WTC11 (cell line): ENCODE data around the gene NPR3. TPM values are rescaled to one million over a fixed set of nuclear protein-coding genes. Genes with fewer than 3 reads are reported as not detected.

Experiments
- ATAC-seq: fragments of 200-7000 bp; cut with Tn5 transposase; 2 replicates; pipeline ENCODE4 v1.10.0; 2021; ENCODE audit warnings: mild to moderate bottlenecking, moderate library complexity
- CTCF ChIA-PET: fragments of 300-600 bp; sonication (Branson Sonifier 250); formaldehyde crosslinking; loops from one replicate; lab custom pipeline; 2021; ENCODE audit warnings: antibody characterized with exemption; lab: Charles Lee
- POLR2A ChIA-PET: fragments of 350-600 bp; sonication (Branson Sonifier 250); formaldehyde crosslinking; loops from one replicate; lab custom pipeline; 2021; ENCODE audit warnings: antibody characterized with exemption; lab: Charles Lee
- DNase-seq: peaks from one replicate; pipeline ENCODE4 v3.0.0; 2021; ENCODE audit warnings: low spot score
- H3K27ac Mint-ChIP-seq: 2 replicates; pipeline ENCODE4 v1.8.0; 2021; ENCODE audit warnings: mixed read lengths
- H3K27me3 Mint-ChIP-seq: 2 replicates; pipeline ENCODE4 v1.8.0; 2021; ENCODE audit warnings: low read depth, mild to moderate bottlenecking, moderate library complexity, mixed read lengths
- H3K36me3 Mint-ChIP-seq: 2 replicates; pipeline ENCODE4 v1.8.0; 2021; ENCODE audit warnings: mixed read lengths
- H3K4me1 Mint-ChIP-seq: 2 replicates; pipeline ENCODE4 v1.8.0; 2022; ENCODE audit warnings: mixed read lengths
- H3K4me3 Mint-ChIP-seq: 2 replicates; pipeline ENCODE4 v1.8.0; 2021; ENCODE audit warnings: mild to moderate bottlenecking, moderate library complexity, mixed read lengths
- H3K9me3 Mint-ChIP-seq: 2 replicates; pipeline ENCODE4 v1.8.0; 2021; ENCODE audit warnings: mixed read lengths
- ATF1 ChIP-seq: sonication (generic); formaldehyde crosslinking; IDR thresholded peaks from 2 replicates; pipeline ENCODE4 v1.8.1; 2023; ENCODE audit warnings: mild to moderate bottlenecking, moderate library complexity, missing genetic modification reagents
- ELF4 ChIP-seq: sonication (generic); formaldehyde crosslinking; IDR thresholded peaks from 2 replicates; pipeline ENCODE4 v1.8.1; 2022; ENCODE audit warnings: low read depth, mild to moderate bottlenecking, moderate library complexity, missing genetic modification reagents
- ETV6 ChIP-seq: sonication (generic); formaldehyde crosslinking; IDR thresholded peaks from 2 replicates; pipeline ENCODE4 v1.8.1; 2022; ENCODE audit warnings: mild to moderate bottlenecking, missing genetic modification reagents
- HMGA2 ChIP-seq: fragments of 250-450 bp; sonication (Bioruptor Pico); IDR thresholded peaks from 2 replicates; pipeline ENCODE4 v1.4.0; 2021; ENCODE audit warnings: mild to moderate bottlenecking, moderate library complexity
- JAZF1 ChIP-seq: fragments of 250-450 bp; sonication (Bioruptor Pico); IDR thresholded peaks from 2 replicates; pipeline ENCODE4 v1.9.0; 2021; ENCODE audit warnings: moderate library complexity, mild to moderate bottlenecking, inconsistent platforms
- MXD4 ChIP-seq: fragments of 250-450 bp; sonication (Bioruptor Pico); IDR thresholded peaks from 2 replicates; pipeline ENCODE4 v1.8.0; 2021; ENCODE audit warnings: mild to moderate bottlenecking, moderate library complexity, borderline replicate concordance
- MYBL2 ChIP-seq: sonication (generic); formaldehyde crosslinking; IDR thresholded peaks from 2 replicates; pipeline ENCODE4 v1.8.1; 2023; ENCODE audit warnings: mild to moderate bottlenecking, moderate library complexity, missing genetic modification reagents
- NFATC4 ChIP-seq: fragments of 250-450 bp; sonication (Bioruptor Pico); IDR thresholded peaks from 2 replicates; pipeline ENCODE4 v1.9.0; 2021; ENCODE audit warnings: mild to moderate bottlenecking
- NR3C1 ChIP-seq: sonication (generic); formaldehyde crosslinking; conservative IDR thresholded peaks from 2 replicates; pipeline ENCODE4 v1.8.1; 2023; ENCODE audit warnings: low read depth, mild to moderate bottlenecking, missing genetic modification reagents
- PRRX2 ChIP-seq: fragments of 250-450 bp; sonication (Bioruptor Pico); IDR thresholded peaks from 2 replicates; pipeline ENCODE4 v1.8.0; 2021; ENCODE audit warnings: mild to moderate bottlenecking
- SMAD4 ChIP-seq: sonication (generic); formaldehyde crosslinking; IDR thresholded peaks from 2 replicates; pipeline ENCODE4 v1.8.0; 2022; ENCODE audit warnings: mild to moderate bottlenecking, missing genetic modification reagents
- SOX15 ChIP-seq: fragments of 250-450 bp; sonication (Bioruptor Pico); IDR thresholded peaks from 2 replicates; pipeline ENCODE4 v1.9.0; 2021; ENCODE audit warnings: mild to moderate bottlenecking
- SP1 ChIP-seq: sonication (generic); formaldehyde crosslinking; conservative IDR thresholded peaks from 2 replicates; pipeline ENCODE4 v1.8.1; 2022; ENCODE audit warnings: missing genetic modification reagents
- ZNF671 ChIP-seq: fragments of 250-450 bp; sonication (Bioruptor Pico); IDR thresholded peaks from 2 replicates; pipeline ENCODE4 v1.8.0; 2021; ENCODE audit warnings: mild to moderate bottlenecking
- total RNA-seq: library from RNA; stranded (reverse); gene quantifications from 3 replicates; pipeline ENCODE4 v1.2.3, GENCODE V29; 2021
- TF ChIP-seq, protein P1 (sequence below): fragments of 250-450 bp; sonication (Bioruptor Pico); IDR thresholded peaks from 2 replicates; pipeline ENCODE4 v1.8.0; 2021; ENCODE audit warnings: mild to moderate bottlenecking
- TF ChIP-seq, protein P2 (sequence below): fragments of 250-450 bp; sonication (Bioruptor Pico); conservative IDR thresholded peaks from 2 replicates; pipeline ENCODE4 v1.9.0; 2021; ENCODE audit warnings: mild to moderate bottlenecking
- TF ChIP-seq, protein P3 (sequence below): sonication (generic); formaldehyde crosslinking; IDR thresholded peaks from 2 replicates; pipeline ENCODE4 v1.8.0; 2022; ENCODE audit warnings: mild to moderate bottlenecking, missing genetic modification reagents
- TF ChIP-seq, protein P4 (sequence below): fragments of 250-450 bp; sonication (Bioruptor Pico); IDR thresholded peaks from 2 replicates; pipeline ENCODE4 v1.9.0; 2021; ENCODE audit warnings: mild to moderate bottlenecking, borderline replicate concordance
- TF ChIP-seq, protein P5 (sequence below): sonication (generic); formaldehyde crosslinking; IDR thresholded peaks from 2 replicates; pipeline ENCODE4 v1.8.1; 2023; ENCODE audit warnings: mild to moderate bottlenecking, missing genetic modification reagents, moderate library complexity
- TF ChIP-seq, protein P6 (sequence below): sonication (generic); formaldehyde crosslinking; IDR thresholded peaks from 2 replicates; pipeline ENCODE4 v1.8.0; 2023; ENCODE audit warnings: missing genetic modification reagents
- TF ChIP-seq, protein P7 (sequence below): sonication (generic); formaldehyde crosslinking; IDR thresholded peaks from 2 replicates; pipeline ENCODE4 v1.8.1; 2022; ENCODE audit warnings: low read depth, mild to moderate bottlenecking, moderate library complexity, missing genetic modification reagents, borderline replicate concordance

NPR3 gene
- total RNA-seq, 1 experiment from 2014 or later, result 0.09 TPM

DNA sequence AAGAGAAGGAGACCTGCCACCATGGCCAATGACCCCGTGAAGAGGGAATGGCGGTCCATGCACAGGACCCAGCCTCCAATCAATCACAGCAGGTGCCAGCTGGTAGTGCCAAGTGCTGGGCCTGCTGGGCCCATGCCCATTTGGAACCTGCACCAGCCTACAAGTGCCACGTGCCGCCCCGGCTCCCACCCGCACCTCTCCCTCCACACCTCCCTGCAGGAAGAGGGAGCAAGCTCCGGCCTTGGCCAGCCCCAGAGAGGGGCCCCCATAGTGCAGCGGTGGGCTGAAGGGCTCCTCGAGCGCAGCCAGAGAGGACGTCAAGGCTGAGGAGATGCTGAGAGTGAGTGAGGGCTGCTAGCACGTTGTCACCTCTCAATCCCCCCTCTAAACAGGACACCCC lies 37.8 kb upstream of the NPR3 start:
- TF ChIP-seq ZNF671 (CRISPR knock-in tag), result no peak
- TF ChIP-seq, all 79 proteins: peak for 0
- Mint-ChIP-seq H3K36me3 (peaks cover 24% of the 10 kb centered on the region), H3K9me3 (peaks cover 67% of the 10 kb centered on the region), H3K27me3 (peaks cover 3% of the 10 kb centered on the region; the same call in 1 of the 2 replicates), H3K4me1 (peaks cover 16% of the 10 kb centered on the region), H3K27ac (no peak overlapping the region), H3K4me3 (no peak overlapping the region)
- POLR2A ChIA-PET, result no interaction called here
- CTCF ChIA-PET, result no interaction called here
- ATAC-seq, result no peak
- no peak for DNase-seq

DNA sequence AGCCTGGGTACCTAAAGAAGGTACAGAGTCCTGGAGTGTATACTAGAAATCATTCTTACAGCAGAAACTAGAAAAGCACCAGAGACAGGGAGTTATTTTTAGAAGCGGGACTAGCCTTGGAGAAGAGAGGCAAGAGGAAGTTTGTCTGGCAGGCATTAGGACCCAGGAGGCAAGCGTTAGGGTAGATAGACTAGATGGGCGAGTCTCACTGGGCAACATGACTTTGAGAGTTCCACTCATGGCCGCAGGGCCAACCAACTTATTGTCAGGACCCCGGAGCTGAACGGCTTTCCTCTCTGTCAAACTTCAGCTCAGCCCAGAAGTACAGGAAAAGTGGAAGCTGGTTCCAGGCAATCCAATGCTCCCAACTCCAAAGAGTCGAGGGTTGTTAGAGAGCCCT lies 34.1 kb upstream of the NPR3 start:
- Mint-ChIP-seq H3K27me3 (no peaks in the 10 kb centered on the region; the same call in 1 of the 2 replicates), H3K4me1 (peaks cover 25% of the 10 kb centered on the region), H3K36me3 (peaks cover 14% of the 10 kb centered on the region), H3K4me3 (no peak overlapping the region)
- CTCF ChIA-PET, result no interaction called here
- no peak for ATAC-seq
- TF ChIP-seq, protein P1, sequence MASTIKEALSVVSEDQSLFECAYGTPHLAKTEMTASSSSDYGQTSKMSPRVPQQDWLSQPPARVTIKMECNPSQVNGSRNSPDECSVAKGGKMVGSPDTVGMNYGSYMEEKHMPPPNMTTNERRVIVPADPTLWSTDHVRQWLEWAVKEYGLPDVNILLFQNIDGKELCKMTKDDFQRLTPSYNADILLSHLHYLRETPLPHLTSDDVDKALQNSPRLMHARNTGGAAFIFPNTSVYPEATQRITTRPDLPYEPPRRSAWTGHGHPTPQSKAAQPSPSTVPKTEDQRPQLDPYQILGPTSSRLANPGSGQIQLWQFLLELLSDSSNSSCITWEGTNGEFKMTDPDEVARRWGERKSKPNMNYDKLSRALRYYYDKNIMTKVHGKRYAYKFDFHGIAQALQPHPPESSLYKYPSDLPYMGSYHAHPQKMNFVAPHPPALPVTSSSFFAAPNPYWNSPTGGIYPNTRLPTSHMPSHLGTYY (CRISPR knock-in tag), result no peak
- TF ChIP-seq MXD4 (CRISPR knock-in tag) (no peak), ATF1 (no peak), MYBL2 (CRISPR knock-in tag) (no peak), PRRX2 (CRISPR knock-in tag) (no peak)
- TF ChIP-seq, all 79 proteins: peak for 0
- Mint-ChIP-seq H3K27ac (no peak overlapping the region), H3K9me3 (peaks cover 64% of the 10 kb centered on the region)
- no peak for DNase-seq
- POLR2A ChIA-PET, result no interaction called here

DNA sequence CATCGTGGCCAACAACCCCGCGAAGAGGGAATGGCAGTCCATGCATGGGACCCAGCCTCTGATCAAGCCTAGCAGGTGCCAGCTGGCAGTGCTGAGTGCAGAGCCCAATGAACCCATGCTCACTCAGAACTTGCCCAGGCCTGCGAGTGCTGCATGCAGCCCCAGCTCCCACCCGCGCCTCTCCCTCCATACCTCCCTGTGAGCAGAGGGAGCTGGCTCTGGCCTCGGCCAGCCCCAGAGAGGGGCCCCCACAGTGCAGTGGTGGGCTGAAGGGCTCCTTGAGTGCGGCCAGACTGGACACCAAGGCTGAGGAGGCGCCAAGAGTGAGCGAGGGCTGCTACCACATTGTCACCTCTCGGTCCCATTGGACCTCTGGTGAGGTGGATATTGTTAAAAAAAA lies 32.6 kb upstream of the NPR3 start:
- H3K27me3 Mint-ChIP-seq, result peaks cover under 1% of the 10 kb centered on the region; the same call in 1 of the 2 replicates
- no peak overlapping the region for H3K4me3 Mint-ChIP-seq
- POLR2A ChIA-PET, result no interaction called here
- H3K9me3 Mint-ChIP-seq, result peaks cover 59% of the 10 kb centered on the region
- DNase-seq, result no peak
- ATAC-seq, result no peak
- peaks cover 25% of the 10 kb centered on the region for H3K4me1 Mint-ChIP-seq
- H3K27ac Mint-ChIP-seq, result no peak overlapping the region
- H3K36me3 Mint-ChIP-seq, result peaks cover 5% of the 10 kb centered on the region
- CTCF ChIA-PET, result no interaction called here
- TF ChIP-seq NFATC4 (CRISPR knock-in tag) (no peak), ELF4 (CRISPR knock-in tag) (no peak), SOX15 (CRISPR knock-in tag) (no peak), SMAD4 (CRISPR knock-in tag) (no peak), ETV6 (CRISPR knock-in tag) (no peak), SP1 (CRISPR knock-in tag) (no peak), PRRX2 (CRISPR knock-in tag) (no peak), JAZF1 (no peak), NR3C1 (CRISPR knock-in tag) (no peak), HMGA2 (CRISPR knock-in tag) (no peak)
- TF ChIP-seq, protein P2, sequence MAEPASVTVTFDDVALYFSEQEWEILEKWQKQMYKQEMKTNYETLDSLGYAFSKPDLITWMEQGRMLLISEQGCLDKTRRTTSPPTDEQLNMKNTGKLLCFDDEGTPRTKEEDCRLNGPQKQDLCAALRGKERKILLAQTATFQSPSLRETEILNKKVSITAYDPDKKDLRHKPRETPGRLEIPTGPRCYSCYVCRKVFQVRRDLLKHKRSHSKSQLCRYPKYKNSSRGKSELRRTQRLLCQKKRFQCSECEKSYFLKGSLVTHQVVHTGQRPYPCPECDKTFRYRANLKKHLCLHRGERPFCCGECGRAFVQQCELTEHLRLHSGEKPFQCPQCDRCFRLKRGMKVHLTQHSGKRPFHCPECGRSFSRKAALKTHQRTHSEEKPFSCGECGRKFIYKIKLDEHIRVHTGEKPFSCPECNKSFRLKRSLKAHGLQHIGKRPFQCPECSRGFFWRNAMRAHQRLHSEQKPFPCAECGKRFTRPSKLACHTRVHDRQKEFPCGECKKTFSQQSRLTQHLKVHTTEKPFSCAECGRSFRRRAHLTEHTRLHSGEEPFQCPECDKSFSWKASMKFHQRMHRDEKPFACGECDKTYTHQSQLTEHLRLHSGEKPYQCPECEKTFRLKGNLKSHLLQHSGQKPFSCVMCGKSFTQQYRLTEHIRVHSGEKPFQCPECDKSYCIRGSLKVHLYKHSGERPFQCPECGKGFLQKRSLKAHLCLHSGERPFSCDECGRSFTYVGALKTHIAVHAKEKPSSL (CRISPR knock-in tag), result no peak
- TF ChIP-seq, protein P3, sequence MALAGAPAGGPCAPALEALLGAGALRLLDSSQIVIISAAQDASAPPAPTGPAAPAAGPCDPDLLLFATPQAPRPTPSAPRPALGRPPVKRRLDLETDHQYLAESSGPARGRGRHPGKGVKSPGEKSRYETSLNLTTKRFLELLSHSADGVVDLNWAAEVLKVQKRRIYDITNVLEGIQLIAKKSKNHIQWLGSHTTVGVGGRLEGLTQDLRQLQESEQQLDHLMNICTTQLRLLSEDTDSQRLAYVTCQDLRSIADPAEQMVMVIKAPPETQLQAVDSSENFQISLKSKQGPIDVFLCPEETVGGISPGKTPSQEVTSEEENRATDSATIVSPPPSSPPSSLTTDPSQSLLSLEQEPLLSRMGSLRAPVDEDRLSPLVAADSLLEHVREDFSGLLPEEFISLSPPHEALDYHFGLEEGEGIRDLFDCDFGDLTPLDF, result no peak
- TF ChIP-seq, protein P4, sequence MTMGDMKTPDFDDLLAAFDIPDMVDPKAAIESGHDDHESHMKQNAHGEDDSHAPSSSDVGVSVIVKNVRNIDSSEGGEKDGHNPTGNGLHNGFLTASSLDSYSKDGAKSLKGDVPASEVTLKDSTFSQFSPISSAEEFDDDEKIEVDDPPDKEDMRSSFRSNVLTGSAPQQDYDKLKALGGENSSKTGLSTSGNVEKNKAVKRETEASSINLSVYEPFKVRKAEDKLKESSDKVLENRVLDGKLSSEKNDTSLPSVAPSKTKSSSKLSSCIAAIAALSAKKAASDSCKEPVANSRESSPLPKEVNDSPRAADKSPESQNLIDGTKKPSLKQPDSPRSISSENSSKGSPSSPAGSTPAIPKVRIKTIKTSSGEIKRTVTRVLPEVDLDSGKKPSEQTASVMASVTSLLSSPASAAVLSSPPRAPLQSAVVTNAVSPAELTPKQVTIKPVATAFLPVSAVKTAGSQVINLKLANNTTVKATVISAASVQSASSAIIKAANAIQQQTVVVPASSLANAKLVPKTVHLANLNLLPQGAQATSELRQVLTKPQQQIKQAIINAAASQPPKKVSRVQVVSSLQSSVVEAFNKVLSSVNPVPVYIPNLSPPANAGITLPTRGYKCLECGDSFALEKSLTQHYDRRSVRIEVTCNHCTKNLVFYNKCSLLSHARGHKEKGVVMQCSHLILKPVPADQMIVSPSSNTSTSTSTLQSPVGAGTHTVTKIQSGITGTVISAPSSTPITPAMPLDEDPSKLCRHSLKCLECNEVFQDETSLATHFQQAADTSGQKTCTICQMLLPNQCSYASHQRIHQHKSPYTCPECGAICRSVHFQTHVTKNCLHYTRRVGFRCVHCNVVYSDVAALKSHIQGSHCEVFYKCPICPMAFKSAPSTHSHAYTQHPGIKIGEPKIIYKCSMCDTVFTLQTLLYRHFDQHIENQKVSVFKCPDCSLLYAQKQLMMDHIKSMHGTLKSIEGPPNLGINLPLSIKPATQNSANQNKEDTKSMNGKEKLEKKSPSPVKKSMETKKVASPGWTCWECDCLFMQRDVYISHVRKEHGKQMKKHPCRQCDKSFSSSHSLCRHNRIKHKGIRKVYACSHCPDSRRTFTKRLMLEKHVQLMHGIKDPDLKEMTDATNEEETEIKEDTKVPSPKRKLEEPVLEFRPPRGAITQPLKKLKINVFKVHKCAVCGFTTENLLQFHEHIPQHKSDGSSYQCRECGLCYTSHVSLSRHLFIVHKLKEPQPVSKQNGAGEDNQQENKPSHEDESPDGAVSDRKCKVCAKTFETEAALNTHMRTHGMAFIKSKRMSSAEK (CRISPR knock-in tag), result no peak
- TF ChIP-seq, protein P5, sequence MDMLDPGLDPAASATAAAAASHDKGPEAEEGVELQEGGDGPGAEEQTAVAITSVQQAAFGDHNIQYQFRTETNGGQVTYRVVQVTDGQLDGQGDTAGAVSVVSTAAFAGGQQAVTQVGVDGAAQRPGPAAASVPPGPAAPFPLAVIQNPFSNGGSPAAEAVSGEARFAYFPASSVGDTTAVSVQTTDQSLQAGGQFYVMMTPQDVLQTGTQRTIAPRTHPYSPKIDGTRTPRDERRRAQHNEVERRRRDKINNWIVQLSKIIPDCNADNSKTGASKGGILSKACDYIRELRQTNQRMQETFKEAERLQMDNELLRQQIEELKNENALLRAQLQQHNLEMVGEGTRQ (CRISPR knock-in tag), result no peak
- TF ChIP-seq, protein P6, sequence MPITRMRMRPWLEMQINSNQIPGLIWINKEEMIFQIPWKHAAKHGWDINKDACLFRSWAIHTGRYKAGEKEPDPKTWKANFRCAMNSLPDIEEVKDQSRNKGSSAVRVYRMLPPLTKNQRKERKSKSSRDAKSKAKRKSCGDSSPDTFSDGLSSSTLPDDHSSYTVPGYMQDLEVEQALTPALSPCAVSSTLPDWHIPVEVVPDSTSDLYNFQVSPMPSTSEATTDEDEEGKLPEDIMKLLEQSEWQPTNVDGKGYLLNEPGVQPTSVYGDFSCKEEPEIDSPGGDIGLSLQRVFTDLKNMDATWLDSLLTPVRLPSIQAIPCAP (CRISPR knock-in tag), result no peak
- TF ChIP-seq, protein P7, sequence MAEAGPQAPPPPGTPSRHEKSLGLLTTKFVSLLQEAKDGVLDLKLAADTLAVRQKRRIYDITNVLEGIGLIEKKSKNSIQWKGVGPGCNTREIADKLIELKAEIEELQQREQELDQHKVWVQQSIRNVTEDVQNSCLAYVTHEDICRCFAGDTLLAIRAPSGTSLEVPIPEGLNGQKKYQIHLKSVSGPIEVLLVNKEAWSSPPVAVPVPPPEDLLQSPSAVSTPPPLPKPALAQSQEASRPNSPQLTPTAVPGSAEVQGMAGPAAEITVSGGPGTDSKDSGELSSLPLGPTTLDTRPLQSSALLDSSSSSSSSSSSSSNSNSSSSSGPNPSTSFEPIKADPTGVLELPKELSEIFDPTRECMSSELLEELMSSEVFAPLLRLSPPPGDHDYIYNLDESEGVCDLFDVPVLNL, result no peak
